ENCODE data around the gene GALK2.
"Not testable (repeated sequence)": the region's sequence is repeated elsewhere in the genome, so short reads cannot be mapped to it uniquely, and the experiment has no call there.

The GALK2 gene

GRCh38 chr15:49215768-49216739, 46.0 kb downstream of the GALK2 start:
- DNase-seq = no peak

DNA sequence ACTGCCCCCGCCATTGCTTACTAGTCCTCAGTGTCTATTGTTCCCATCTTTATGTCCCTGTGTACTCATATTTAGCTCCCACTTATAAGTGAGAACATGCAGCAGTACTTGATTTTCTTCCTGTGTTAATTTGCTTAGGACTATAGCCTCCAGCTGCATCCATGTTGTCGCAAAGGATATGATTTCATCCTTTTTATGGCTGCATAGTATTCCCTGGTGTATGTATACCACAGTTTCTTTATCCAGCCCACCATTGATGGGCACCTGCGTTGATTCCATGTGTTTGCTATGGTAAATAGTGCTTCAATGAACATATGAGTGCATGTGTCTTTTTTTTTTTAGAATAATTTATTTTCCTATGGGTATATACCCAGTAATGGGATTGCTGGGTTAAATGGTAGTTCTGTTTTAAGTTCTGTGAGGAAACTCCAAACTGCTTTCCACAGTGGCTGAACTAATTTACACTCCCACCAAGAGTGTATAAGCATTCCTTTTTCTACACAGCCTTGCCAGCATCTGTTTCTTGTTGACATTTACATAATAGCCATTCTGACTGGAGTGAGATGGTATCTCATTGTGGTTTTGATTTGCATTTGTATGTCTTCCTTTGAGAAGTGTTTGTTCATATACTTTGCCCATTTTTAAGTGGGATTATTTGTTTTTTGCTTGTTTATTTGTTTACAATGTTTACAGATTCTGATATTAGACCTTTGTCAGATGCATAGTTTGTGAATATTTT, 53.7 kb downstream of the GALK2 start:
- DNase-seq = no peak

- DNase-seq = peak in 8 of 51 donors; percentile 1 to 34 (median 2)
Observed at GRCh38 chr15:49225572-49226281, 55.7 kb downstream of the GALK2 start.

DNA sequence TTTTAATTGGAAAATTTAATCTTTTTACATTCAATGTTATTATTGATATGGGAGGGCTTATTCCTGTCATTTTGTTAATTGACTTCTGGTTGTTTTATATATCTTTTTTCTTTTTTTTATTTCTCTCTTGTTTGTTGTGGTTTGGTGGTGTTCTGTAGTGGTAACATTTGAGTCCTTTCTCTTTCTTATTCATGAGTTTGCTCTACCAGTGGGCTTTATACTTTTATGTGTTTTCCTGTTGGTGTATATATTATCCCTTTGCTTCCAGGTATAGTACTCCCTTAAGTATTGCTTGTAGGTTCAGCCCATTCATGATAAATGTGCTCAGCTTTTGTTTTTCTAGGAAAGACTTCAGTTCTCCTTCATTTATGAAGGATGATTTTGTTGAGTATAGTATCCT, 57.6 kb downstream of the GALK2 start:
- no peak for DNase-seq

DNA sequence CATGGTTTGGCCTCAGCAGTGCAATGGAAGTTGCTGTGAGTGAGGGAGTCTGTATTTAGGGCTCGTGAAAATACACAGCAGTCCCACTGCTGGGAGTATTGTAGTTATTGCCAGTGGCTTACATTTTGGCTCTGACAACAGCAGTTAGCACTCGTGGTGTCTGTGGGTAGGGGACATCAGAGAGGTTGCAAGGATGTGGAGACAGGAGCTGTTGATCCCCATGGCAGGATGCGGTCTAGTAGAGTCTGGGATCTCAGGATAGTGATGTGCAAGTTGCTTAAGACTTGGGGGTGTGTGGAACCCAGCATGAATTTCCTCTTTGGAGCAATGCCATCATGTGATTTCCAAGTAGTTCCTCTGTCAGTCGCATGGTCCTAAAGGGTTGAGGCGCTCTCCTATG, 59.9 kb downstream of the GALK2 start:
- no peak for DNase-seq

- DNase-seq = no peak
Observed at GRCh38 chr15:49232236-49232806, 62.3 kb downstream of the GALK2 start.

DNA sequence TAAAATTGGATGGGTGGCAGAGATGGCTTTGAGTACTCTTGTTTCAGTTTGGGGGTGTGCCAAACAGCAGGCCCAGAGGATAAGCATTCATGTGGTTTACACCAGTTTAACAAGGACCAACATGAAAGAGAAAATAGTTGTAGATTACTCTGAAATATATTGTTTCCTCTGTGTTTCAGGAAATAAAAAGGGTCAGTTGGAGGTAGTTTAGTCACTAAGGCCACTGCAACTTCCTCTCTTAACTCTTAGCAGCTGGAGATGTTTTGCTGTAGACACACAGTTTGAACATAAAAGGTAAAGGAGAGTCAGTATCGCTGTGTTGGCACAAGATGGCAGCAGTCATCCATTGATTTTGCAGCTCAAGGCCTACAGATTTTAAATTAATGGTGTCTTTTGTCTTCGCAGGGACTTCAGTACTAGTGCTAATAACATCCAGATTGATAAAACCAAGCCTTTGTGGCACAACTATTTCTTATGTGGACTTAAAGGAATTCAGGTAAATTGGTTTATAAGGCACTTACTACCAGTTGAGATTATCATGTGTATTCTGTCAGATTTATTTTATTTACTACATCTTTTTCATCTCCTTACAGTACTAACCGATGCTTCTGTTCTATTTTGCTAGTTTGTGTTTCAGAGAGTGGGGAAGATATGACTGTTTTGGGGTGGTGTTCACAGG, 65.5 kb downstream of the GALK2 start:
- peak in 34 of 51 donors; percentile 0 to 89 (median 24) for DNase-seq

- no peak for DNase-seq
Observed at GRCh38 chr15:49236869-49237268, 66.8 kb downstream of the GALK2 start.

GRCh38 chr15:49238342-49238741, 68.3 kb downstream of the GALK2 start:
- DNase-seq = no peak

- no peak for DNase-seq
Observed at GRCh38 chr15:49239105-49239504, 69.1 kb downstream of the GALK2 start.

GRCh38 chr15:49242820-49243219, 72.8 kb downstream of the GALK2 start:
- no peak for DNase-seq

DNA sequence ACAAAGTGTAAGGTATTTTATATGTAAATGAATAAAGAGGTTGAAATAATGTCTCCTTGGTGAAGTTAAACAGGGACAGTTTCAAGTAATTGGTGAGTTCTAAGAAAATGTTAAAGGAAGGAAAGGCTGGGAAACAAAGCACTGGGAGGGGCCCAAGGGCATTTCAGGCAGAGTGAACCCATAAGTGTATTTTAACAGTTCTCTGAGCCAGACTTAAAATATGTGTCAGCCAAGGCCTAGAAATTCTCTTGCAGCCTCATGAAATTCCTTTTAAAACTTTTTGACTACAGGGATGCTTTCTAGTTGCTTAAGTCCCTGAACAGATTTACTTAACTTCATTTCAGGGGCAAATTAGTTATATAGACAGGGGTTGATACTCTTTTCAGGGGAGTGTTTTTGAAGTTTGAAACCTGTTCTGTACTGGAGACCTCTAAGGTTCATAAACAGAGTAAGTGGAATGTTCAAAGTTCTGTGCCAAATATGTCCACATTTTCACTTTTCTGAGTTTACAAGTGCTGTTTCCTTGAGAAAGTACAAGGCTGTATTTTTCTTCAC, 77.6 kb downstream of the GALK2 start:
- no peak for DNase-seq

DNA sequence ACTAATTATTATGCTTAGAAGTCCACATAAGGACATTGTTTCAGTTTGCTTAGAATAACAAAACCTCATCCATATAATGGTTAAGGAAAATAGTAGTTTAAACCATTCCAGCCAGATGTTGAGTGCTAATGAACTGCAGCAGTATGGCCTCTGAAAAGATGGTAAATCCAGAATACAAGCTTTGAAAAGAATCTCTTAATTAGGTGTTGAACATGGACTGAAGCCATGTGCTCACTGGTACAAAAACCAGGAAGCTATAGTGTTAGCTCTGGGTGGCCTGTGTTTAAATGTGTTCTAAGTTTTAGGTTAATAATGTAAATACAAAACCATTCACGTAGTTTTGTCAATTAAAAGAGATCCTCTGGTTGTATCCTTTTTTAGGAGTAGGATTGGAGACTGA, 78.2 kb downstream of the GALK2 start:
- no peak for DNase-seq

GRCh38 chr15:49255966-49256759, 86.1 kb downstream of the GALK2 start:
- DNase-seq = no peak

- DNase-seq = not testable (repeated sequence)
Observed at GRCh38 chr15:49265117-49265516, 95.1 kb downstream of the GALK2 start.

GRCh38 chr15:49265911-49266310, 95.9 kb downstream of the GALK2 start:
- DNase-seq = no peak

GRCh38 chr15:49270541-49271421, 100.7 kb downstream of the GALK2 start:
- no peak for DNase-seq

DNA sequence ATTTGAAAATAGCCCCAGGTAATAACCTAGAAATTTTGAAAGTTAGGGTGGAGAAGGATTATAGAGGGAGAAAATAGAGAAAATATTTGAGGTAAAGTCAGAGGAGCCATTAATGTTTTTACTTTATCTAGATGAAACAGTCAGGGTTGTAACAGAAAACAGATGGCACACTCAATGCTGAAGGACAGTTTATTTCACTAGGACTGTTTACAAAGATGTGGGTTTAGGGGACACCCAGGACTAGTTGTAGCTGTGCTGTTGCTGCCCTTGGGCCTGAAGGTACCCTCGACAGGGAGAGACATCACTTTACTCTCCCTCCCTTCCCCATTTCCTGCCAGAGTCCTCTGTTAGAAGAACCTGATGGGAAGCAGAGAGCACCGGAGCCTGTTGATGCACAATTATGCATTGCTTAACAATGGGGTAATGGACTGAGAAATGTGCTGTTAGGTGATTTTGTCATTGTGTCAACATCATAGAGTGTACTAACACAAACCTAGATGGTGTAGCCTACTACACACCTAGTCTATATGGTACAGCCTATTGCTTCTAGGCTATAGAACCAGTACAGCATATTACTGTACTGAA, 103.8 kb downstream of the GALK2 start:
- no peak for DNase-seq

Measured in hypothalamus (tissue), 51 donors.